Endodermal cell (in vitro differentiated cells): Measurements from ENCODE around the gene KCNK10. TPM values are rescaled to one million over a fixed set of nuclear protein-coding genes. Genes with fewer than 3 reads are reported as not detected.

ENCODE experiments used
- DNase-seq: peaks from one replicate; pipeline ENCODE4 v3.0.0-alpha.2; 2017
- H3K27ac ChIP-seq: 2 replicates; pipeline ENCODE4 v1.5.1; 2013; ENCODE audit warnings: mild to moderate bottlenecking, low read depth, low read length, moderate library complexity
- H3K27me3 ChIP-seq: 2 replicates; pipeline ENCODE4 v1.6.1; 2013; ENCODE audit warnings: mild to moderate bottlenecking, low read length, moderate library complexity; ENCODE audit not compliant: insufficient read depth, control insufficient read depth, poor library complexity, severe bottlenecking
- H3K36me3 ChIP-seq: 2 replicates; pipeline ENCODE4 v1.7.0; 2013; ENCODE audit warnings: mild to moderate bottlenecking, low read length, moderate library complexity; ENCODE audit not compliant: control insufficient read depth, insufficient read depth
- H3K4me1 ChIP-seq: one replicate; pipeline ENCODE4 v1.7.0; 2013; ENCODE audit warnings: low read length; ENCODE audit not compliant: control insufficient read depth, insufficient read depth
- H3K4me3 ChIP-seq: 2 replicates; pipeline ENCODE4 v1.5.1; 2013; ENCODE audit warnings: mild to moderate bottlenecking, low read length, moderate library complexity
- H3K9ac ChIP-seq: 2 replicates; pipeline ENCODE4 v1.6.1; 2013; ENCODE audit warnings: mild to moderate bottlenecking, low read length, moderate library complexity; ENCODE audit not compliant: poor library complexity, severe bottlenecking; ENCODE audit errors: extremely low read depth
- H3K9me3 ChIP-seq: 2 replicates; pipeline ENCODE4 v1.6.1; 2013; ENCODE audit warnings: mild to moderate bottlenecking, low read length, moderate library complexity; ENCODE audit not compliant: control insufficient read depth
- H3K27ac Mint-ChIP-seq: 2 replicates; pipeline ENCODE4 v1.8.0; 2020; ENCODE audit warnings: mixed read lengths
- H3K27me3 Mint-ChIP-seq: 2 replicates; pipeline ENCODE4 v1.8.0; 2021; ENCODE audit warnings: mild to moderate bottlenecking, mixed read lengths; ENCODE audit not compliant: insufficient read depth
- H3K36me3 Mint-ChIP-seq: 2 replicates; pipeline ENCODE4 v1.8.0; 2020; ENCODE audit warnings: low read depth, mixed read lengths
- H3K4me1 Mint-ChIP-seq: 2 replicates; pipeline ENCODE4 v1.8.0; 2020; ENCODE audit warnings: mixed read lengths
- H3K4me3 Mint-ChIP-seq: 2 replicates; pipeline ENCODE4 v1.8.0; 2020; ENCODE audit warnings: mild to moderate bottlenecking, moderate library complexity, mixed read lengths
- H3K9me3 Mint-ChIP-seq: 2 replicates; pipeline ENCODE4 v1.8.0; 2020; ENCODE audit warnings: mild to moderate bottlenecking, mixed read lengths
- CTCF ChIP-seq: fragments of 200-600 bp; sonication (generic); conservative IDR thresholded peaks from 2 replicates; pipeline ENCODE4 v1.5.0; 2021; ENCODE audit warnings: antibody characterized with exemption, mild to moderate bottlenecking
- WGBS, 2 experiments: methylation state at CpG; one replicate each; pipeline versions ENCODE4 v1.1.5 to v1.1.7; 2013; ENCODE audit warnings: missing lambda C conversion rate in 2 of 2, mixed read lengths in 1 of 2; ENCODE audit not compliant: insufficient coverage in 1 of 2, insufficient read length in 1 of 2; 5-methylcytosine and 5-hydroxymethylcytosine counted together
- total RNA-seq, 2 donors: library from RNA; stranded (reverse); fragmentation: NEBNext Ultra II Directional in 1 of 2; extraction: Animal tissue kit (Norgen Biotek cat#: 25700) in 1 of 2; gene quantifications; 2 replicates in 1 of 2; 3 replicates in 1 of 2; pipeline ENCODE4 v1.2.1, GENCODE V29; 2021

KCNK10 gene
- total RNA-seq, 2 donors from 2014 or later, result 0.24 to 1.8 TPM

GRCh38 chr14:88191605-88192004 lies 131.5 kb downstream of the KCNK10 start:
- H3K4me3 ChIP-seq, result no peak overlapping the region
- no peak overlapping the region for H3K4me3 Mint-ChIP-seq
- peaks cover 1% of the 10 kb centered on the region for H3K9me3 Mint-ChIP-seq
- H3K27me3 ChIP-seq, result no peaks in the 10 kb centered on the region
- no peaks in the 10 kb centered on the region for H3K27me3 Mint-ChIP-seq
- H3K27ac ChIP-seq, result no peak overlapping the region
- H3K27ac Mint-ChIP-seq, result no peak overlapping the region
- TF ChIP-seq CTCF, result no peak
- peaks cover 19% of the 10 kb centered on the region for H3K4me1 ChIP-seq
- H3K9ac ChIP-seq, result no peak overlapping the region
- no peaks in the 10 kb centered on the region for H3K36me3 ChIP-seq
- H3K4me1 Mint-ChIP-seq, result peaks cover 47% of the 10 kb centered on the region
- H3K9me3 ChIP-seq, result no peaks in the 10 kb centered on the region
- DNase-seq, result peak; percentile 67
- WGBS, 2 experiments, result 29 to 38% methylated on average over 1 to 2 of the region's 2 CpGs
- H3K36me3 Mint-ChIP-seq, result no peaks in the 10 kb centered on the region

- Histone ChIP-seq H3K36me3 (no peaks in the 10 kb centered on the region), H3K4me1 (peaks cover 15% of the 10 kb centered on the region), H3K4me3 (peak overlapping the region; percentile 50), H3K9me3 (no peaks in the 10 kb centered on the region), H3K27me3 (no peaks in the 10 kb centered on the region), H3K27ac (no peak overlapping the region), H3K9ac (no peak overlapping the region)
- Mint-ChIP-seq H3K4me1 (peaks cover 34% of the 10 kb centered on the region), H3K9me3 (no peaks in the 10 kb centered on the region), H3K27ac (peak overlapping the region; percentile 80), H3K4me3 (peak overlapping the region; percentile 44), H3K27me3 (no peaks in the 10 kb centered on the region), H3K36me3 (no peaks in the 10 kb centered on the region)
- TF ChIP-seq CTCF, result peak; percentile 86
- peak; percentile 95 for DNase-seq
- 56 to 60% methylated on average over 10 of the region's 10 CpGs for WGBS, 2 experiments
Observed at GRCh38 chr14:88189417-88190191, 133.5 kb downstream of the KCNK10 start.

- no peak overlapping the region for H3K27ac ChIP-seq
- DNase-seq, result no peak
- H3K4me3 Mint-ChIP-seq, result peak overlapping the region; percentile 44
- 52 to 56% methylated on average over 13 of the region's 13 CpGs for WGBS, 2 experiments
- no peaks in the 10 kb centered on the region for H3K36me3 ChIP-seq
- no peak for TF ChIP-seq CTCF
- H3K9ac ChIP-seq, result no peak overlapping the region
- peak overlapping the region; percentile 50 for H3K4me3 ChIP-seq
- peaks cover 30% of the 10 kb centered on the region for H3K4me1 Mint-ChIP-seq
- no peaks in the 10 kb centered on the region for H3K36me3 Mint-ChIP-seq
- peak overlapping the region; percentile 80 for H3K27ac Mint-ChIP-seq
- H3K9me3 ChIP-seq, result no peaks in the 10 kb centered on the region
- H3K27me3 ChIP-seq, result no peaks in the 10 kb centered on the region
- no peaks in the 10 kb centered on the region for H3K27me3 Mint-ChIP-seq
- no peaks in the 10 kb centered on the region for H3K9me3 Mint-ChIP-seq
- H3K4me1 ChIP-seq, result peaks cover 15% of the 10 kb centered on the region
Observed at GRCh38 chr14:88188745-88189416, 134.2 kb downstream of the KCNK10 start.
